Ishikawa (cell line): Measurements from ENCODE around the gene GGCT.

Source experiments
- CEBPB ChIP-seq: IDR thresholded peaks from 2 replicates; pipeline ENCODE4 v1.6.1; 2012
- CREB1 ChIP-seq: IDR thresholded peaks from 2 replicates; pipeline ENCODE4 v1.6.1; 2012; ENCODE audit warnings: low read depth
- EGR1 ChIP-seq: IDR thresholded peaks from 2 replicates; pipeline ENCODE4 v1.6.1; 2012
- EP300 ChIP-seq: IDR thresholded peaks from 2 replicates; pipeline ENCODE4 v1.6.1; 2012; ENCODE audit warnings: borderline replicate concordance
- FOXM1 ChIP-seq: IDR thresholded peaks from 2 replicates; pipeline ENCODE4 v1.6.1; 2012; ENCODE audit warnings: low read depth, borderline replicate concordance
- NFIC ChIP-seq: IDR thresholded peaks from 2 replicates; pipeline ENCODE4 v1.6.1; 2012
- RAD21 ChIP-seq: IDR thresholded peaks from 2 replicates; pipeline ENCODE4 v1.6.1; 2012; ENCODE audit warnings: low read depth
- TAF1 ChIP-seq: IDR thresholded peaks from 2 replicates; pipeline ENCODE4 v1.6.1; 2012; ENCODE audit warnings: low read depth, mild to moderate bottlenecking
- TCF12 ChIP-seq: IDR thresholded peaks from 2 replicates; pipeline ENCODE4 v1.6.1; 2012; ENCODE audit warnings: low read depth
- TEAD4 ChIP-seq: IDR thresholded peaks from 2 replicates; pipeline ENCODE4 v1.6.1; 2012
- YY1 ChIP-seq: IDR thresholded peaks from 2 replicates; pipeline ENCODE4 v1.6.1; 2012; ENCODE audit warnings: low read depth
- ZBTB7A ChIP-seq: IDR thresholded peaks from 2 replicates; pipeline ENCODE4 v1.6.1; 2012; ENCODE audit warnings: low read depth
- TF ChIP-seq, protein P1 (sequence below): IDR thresholded peaks from 2 replicates; pipeline ENCODE4 v1.6.1; 2012
- TF ChIP-seq, protein P2 (sequence below): IDR thresholded peaks from 2 replicates; pipeline ENCODE4 v1.6.1; 2012; ENCODE audit warnings: low read depth, mild to moderate bottlenecking
- TF ChIP-seq, protein P3 (sequence below): IDR thresholded peaks from 2 replicates; pipeline ENCODE4 v1.6.1; 2012

The GGCT gene

DNA sequence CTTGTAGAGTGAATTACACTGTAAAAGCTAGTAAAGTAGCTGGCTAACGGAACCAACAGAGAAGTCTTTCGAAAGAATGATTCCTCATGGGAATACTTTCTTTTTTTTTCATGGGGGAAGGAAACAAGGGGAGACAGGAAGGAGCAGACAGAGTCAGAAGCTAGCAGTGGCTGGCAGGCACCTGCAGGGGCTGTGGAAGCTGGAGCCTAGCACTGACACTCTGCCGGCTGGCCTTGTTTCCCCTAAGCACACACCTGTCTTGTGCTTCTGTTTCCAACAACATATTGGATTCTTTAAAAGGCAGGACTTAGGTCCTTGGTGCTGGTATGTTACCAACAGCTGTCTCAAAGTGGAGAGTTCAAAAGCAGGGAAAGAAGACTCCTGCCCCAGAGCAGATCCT lies 50.7 kb downstream of the GGCT start:
- TF ChIP-seq TCF12 (no peak), NFIC (no peak), CREB1 (no peak), ZBTB7A (no peak), CEBPB (no peak), YY1 (no peak), EGR1 (no peak), EP300 (no peak), FOXM1 (no peak), RAD21 (no peak), TEAD4 (no peak), TAF1 (no peak)
- TF ChIP-seq, protein P1, sequence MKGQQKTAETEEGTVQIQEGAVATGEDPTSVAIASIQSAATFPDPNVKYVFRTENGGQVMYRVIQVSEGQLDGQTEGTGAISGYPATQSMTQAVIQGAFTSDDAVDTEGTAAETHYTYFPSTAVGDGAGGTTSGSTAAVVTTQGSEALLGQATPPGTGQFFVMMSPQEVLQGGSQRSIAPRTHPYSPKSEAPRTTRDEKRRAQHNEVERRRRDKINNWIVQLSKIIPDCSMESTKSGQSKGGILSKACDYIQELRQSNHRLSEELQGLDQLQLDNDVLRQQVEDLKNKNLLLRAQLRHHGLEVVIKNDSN = no peak
- TF ChIP-seq, protein P2, sequence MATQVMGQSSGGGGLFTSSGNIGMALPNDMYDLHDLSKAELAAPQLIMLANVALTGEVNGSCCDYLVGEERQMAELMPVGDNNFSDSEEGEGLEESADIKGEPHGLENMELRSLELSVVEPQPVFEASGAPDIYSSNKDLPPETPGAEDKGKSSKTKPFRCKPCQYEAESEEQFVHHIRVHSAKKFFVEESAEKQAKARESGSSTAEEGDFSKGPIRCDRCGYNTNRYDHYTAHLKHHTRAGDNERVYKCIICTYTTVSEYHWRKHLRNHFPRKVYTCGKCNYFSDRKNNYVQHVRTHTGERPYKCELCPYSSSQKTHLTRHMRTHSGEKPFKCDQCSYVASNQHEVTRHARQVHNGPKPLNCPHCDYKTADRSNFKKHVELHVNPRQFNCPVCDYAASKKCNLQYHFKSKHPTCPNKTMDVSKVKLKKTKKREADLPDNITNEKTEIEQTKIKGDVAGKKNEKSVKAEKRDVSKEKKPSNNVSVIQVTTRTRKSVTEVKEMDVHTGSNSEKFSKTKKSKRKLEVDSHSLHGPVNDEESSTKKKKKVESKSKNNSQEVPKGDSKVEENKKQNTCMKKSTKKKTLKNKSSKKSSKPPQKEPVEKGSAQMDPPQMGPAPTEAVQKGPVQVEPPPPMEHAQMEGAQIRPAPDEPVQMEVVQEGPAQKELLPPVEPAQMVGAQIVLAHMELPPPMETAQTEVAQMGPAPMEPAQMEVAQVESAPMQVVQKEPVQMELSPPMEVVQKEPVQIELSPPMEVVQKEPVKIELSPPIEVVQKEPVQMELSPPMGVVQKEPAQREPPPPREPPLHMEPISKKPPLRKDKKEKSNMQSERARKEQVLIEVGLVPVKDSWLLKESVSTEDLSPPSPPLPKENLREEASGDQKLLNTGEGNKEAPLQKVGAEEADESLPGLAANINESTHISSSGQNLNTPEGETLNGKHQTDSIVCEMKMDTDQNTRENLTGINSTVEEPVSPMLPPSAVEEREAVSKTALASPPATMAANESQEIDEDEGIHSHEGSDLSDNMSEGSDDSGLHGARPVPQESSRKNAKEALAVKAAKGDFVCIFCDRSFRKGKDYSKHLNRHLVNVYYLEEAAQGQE = no peak
- TF ChIP-seq, protein P3, sequence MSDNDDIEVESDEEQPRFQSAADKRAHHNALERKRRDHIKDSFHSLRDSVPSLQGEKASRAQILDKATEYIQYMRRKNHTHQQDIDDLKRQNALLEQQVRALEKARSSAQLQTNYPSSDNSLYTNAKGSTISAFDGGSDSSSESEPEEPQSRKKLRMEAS = no peak

DNA sequence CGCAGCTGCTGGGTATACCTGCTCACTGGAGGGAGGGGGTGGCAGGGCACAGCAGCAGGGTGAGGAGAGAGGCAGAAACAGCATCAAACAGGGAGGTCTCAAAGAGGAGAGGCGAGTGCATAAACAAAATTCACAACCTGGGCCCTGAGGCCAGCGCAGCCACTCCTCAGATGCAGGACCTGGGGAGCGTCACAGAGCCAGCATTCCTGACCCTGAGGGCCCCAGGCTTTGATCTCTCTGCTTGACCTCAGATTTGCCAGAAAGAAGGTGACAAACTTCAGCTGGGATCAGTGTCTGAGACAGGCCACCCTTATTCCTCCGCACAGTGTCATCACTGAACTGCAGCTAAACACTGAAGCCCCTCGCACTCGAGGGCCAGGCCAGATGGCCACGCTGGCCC lies 51.6 kb downstream of the GGCT start:
- TF ChIP-seq RAD21 (no peak), TCF12 (no peak), NFIC (no peak), FOXM1 (no peak), TAF1 (no peak), ZBTB7A (no peak), CEBPB (no peak), YY1 (no peak), CREB1 (no peak), TEAD4 (no peak), EP300 (no peak), EGR1 (no peak)
- TF ChIP-seq, protein P2 = no peak
- TF ChIP-seq, protein P1 = no peak
- TF ChIP-seq, protein P3 = no peak

DNA sequence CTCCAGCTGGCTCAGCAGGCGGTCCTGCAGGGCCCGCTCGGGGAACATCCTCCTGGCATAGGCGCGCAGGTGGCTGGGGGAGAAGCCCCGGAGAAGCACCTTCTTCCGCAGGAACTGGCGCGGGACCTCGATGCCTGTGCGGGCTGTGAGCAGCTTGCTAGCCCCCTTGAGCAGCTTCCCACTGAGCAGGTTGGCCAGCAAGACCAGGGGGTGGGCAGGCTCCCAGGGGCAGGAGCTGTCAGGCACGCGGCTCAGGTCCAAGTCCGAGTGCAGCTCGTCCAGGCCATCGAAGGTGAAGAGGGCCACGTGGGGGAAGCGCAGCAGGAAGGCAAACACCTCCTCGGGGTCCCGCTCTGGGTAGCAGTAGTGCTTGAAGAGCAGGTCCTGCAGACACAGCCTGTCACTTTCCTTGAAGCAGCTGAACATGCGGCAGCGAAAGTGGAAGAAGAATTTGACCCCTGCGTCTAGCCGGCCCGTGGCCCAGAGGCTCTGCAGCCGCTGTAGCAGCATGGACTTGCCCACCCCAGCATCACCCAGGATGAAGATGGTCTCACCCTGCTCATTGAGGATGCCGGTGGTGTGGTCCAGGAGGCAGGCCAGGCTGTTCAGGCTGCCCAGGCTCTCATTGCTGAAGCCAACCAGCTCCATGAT lies 52.2 kb downstream of the GGCT start:
- TF ChIP-seq TAF1 = no peak
- no peak for TF ChIP-seq EGR1
- no peak for TF ChIP-seq TCF12
- TF ChIP-seq NFIC = no peak
- TF ChIP-seq ZBTB7A = no peak
- no peak for TF ChIP-seq CEBPB
- TF ChIP-seq, protein P1 = no peak
- no peak for TF ChIP-seq EP300

DNA sequence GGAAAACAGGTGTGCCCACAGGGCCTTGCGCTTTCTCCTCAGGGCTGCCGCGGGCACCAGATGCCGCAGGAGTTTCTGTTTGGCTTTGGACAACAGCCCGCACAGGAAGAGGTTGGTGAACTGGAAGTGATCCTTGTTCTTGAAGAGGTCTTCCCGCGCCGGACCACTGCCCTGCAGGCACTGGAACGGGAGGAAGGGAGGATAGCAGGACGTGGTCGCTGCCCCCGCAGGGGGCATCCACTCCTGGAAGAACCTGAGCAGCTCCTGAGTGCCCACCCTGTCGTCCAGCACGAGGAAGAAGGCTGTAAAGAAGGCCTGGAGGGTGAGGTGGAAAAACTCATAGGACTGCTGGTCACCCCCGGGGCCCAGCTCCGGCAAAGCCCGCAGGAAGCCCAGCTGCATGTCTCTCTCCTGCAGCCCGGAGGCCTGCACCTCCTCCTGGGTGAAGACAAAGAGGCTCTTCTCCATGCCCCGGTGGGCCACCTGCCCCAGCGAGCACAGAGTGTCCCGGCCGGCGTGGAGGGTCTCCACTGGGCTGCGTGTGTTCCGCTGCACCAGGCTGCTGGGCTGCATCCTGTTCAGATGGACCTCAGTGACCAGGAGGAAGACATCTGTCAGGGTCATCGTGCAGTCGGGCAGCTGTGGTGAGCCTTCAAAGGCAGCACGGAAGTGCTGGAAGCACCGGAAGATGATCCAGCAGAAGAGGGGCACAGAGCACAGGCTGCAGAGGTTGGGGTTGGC lies 52.9 kb downstream of the GGCT start:
- TF ChIP-seq, protein P2 = no peak
- TF ChIP-seq TAF1 = no peak
- no peak for TF ChIP-seq CREB1
- TF ChIP-seq, protein P1 = no peak
- TF ChIP-seq EGR1 = no peak
- no peak for TF ChIP-seq YY1
- TF ChIP-seq CEBPB = no peak
- no peak for TF ChIP-seq TEAD4
